Smooth muscle cell (in vitro differentiated cells): Measurements from ENCODE around the gene GAB3. TPM values are rescaled to one million over a fixed set of nuclear protein-coding genes. Genes with fewer than 3 reads are reported as not detected.

Experiments
- DNase-seq: peaks from one replicate; lab custom pipeline; 2025; ENCODE audit not compliant: unreplicated experiment; lab: John Stamatoyannopoulos, UW
- H2AFZ ChIP-seq: fragments of 200-600 bp; sonication (generic); 2 replicates; pipeline ENCODE4 v1.6.0; 2016; ENCODE audit warnings: antibody characterized with exemption, low read depth, mild to moderate bottlenecking
- H3F3A ChIP-seq: fragments of 200-600 bp; sonication (generic); 2 replicates; pipeline ENCODE4 v1.6.0; 2017; ENCODE audit warnings: antibody characterized with exemption, low read depth
- H3K27ac ChIP-seq: fragments of 200-600 bp; sonication (generic); 2 replicates; pipeline ENCODE4 v1.5.1; 2016; ENCODE audit warnings: low read depth, mild to moderate bottlenecking
- H3K27me3 ChIP-seq: fragments of 200-600 bp; sonication (generic); 2 replicates; pipeline ENCODE4 v1.6.1; 2016; ENCODE audit warnings: low read depth, mild to moderate bottlenecking
- H3K36me3 ChIP-seq: fragments of 200-600 bp; sonication (generic); 2 replicates; pipeline ENCODE4 v1.5.1; 2016; ENCODE audit warnings: low read depth
- H3K4me1 ChIP-seq: fragments of 200-600 bp; sonication (generic); 2 replicates; pipeline ENCODE4 v1.5.1; 2016; ENCODE audit warnings: low read depth
- H3K4me2 ChIP-seq: fragments of 200-600 bp; sonication (generic); 2 replicates; pipeline ENCODE4 v1.6.0; 2016; ENCODE audit warnings: mild to moderate bottlenecking
- H3K4me3 ChIP-seq: fragments of 200-600 bp; sonication (generic); 2 replicates; pipeline ENCODE4 v1.5.1; 2016; ENCODE audit warnings: mild to moderate bottlenecking
- H3K79me2 ChIP-seq: fragments of 200-600 bp; sonication (generic); 2 replicates; pipeline ENCODE4 v1.6.0; 2016; ENCODE audit warnings: low read depth, mild to moderate bottlenecking
- H3K9ac ChIP-seq: fragments of 200-600 bp; sonication (generic); 2 replicates; pipeline ENCODE4 v1.6.0; 2016; ENCODE audit warnings: low read depth
- H3K9me3 ChIP-seq: fragments of 200-600 bp; sonication (generic); replicated peaks from 2 replicates; pipeline ENCODE4 v1.5.1; 2016; ENCODE audit warnings: low read depth
- H4K20me1 ChIP-seq: fragments of 200-600 bp; sonication (generic); 2 replicates; pipeline ENCODE4 v1.6.0; 2016; ENCODE audit warnings: low read depth
- CTCF ChIP-seq: fragments of 200-600 bp; sonication (generic); IDR thresholded peaks from 2 replicates; pipeline ENCODE4 v1.5.1; 2017; ENCODE audit warnings: borderline replicate concordance, mild to moderate bottlenecking, antibody characterized with exemption; ENCODE audit not compliant: insufficient read depth, poor library complexity, severe bottlenecking
- WGBS: methylation state at CpG from one replicate; pipeline ENCODE4 v1.1.7; 2016; ENCODE audit warnings: low lambda C conversion rate; 5-methylcytosine and 5-hydroxymethylcytosine counted together
- polyA plus RNA-seq: library from polyadenylated mRNA; unstranded; fragments of >200 nt; fragmentation: Nextera tagmentation; extraction: Ambion mirVana; gene quantifications from 2 replicates; pipeline ENCODE4 v1.2.1, GENCODE V29; 2016
- total RNA-seq: library from RNA; depleted of rRNA; stranded (reverse); fragments of >200 nt; gene quantifications from 2 replicates; pipeline ENCODE4 v1.2.3, GENCODE V29; 2014

GAB3 gene
- total and polyA plus RNA-seq, 2 experiments from 2014 or later, result 0.39 to 0.72 TPM

- Histone ChIP-seq H3K27ac (no peak overlapping the region), H3K4me1 (no peaks in the 10 kb centered on the region), H2AFZ (no peak overlapping the region), H3K9me3 (no peaks in the 10 kb centered on the region), H4K20me1 (no peaks in the 10 kb centered on the region), H3F3A (no peaks in the 10 kb centered on the region), H3K4me3 (no peak overlapping the region), H3K79me2 (no peaks in the 10 kb centered on the region), H3K27me3 (no peaks in the 10 kb centered on the region), H3K9ac (no peak overlapping the region), H3K36me3 (peaks cover 5% of the 10 kb centered on the region), H3K4me2 (no peak overlapping the region)
- no peak for TF ChIP-seq CTCF
- WGBS, result 85% methylated on average over 2 of the region's 2 CpGs
- no peak for DNase-seq
Observed at GRCh38 chrX:154776753-154777152, 25.9 kb upstream of the GAB3 start.

GRCh38 chrX:154775419-154776349, 24.8 kb upstream of the GAB3 start:
- H3K9me3 ChIP-seq, result no peaks in the 10 kb centered on the region
- no peak overlapping the region for H3K27ac ChIP-seq
- no peak overlapping the region for H3K9ac ChIP-seq
- no peak for TF ChIP-seq CTCF
- H3K4me2 ChIP-seq, result no peak overlapping the region
- no peaks in the 10 kb centered on the region for H3K4me1 ChIP-seq
- H3K4me3 ChIP-seq, result no peak overlapping the region
- no peaks in the 10 kb centered on the region for H4K20me1 ChIP-seq
- H3F3A ChIP-seq, result no peaks in the 10 kb centered on the region
- no peaks in the 10 kb centered on the region for H3K79me2 ChIP-seq
- no peak for DNase-seq
- 76% methylated on average over 15 of the region's 15 CpGs for WGBS
- no peak overlapping the region for H2AFZ ChIP-seq
- H3K27me3 ChIP-seq, result no peaks in the 10 kb centered on the region
- peaks cover 5% of the 10 kb centered on the region for H3K36me3 ChIP-seq

- H3F3A ChIP-seq, result no peaks in the 10 kb centered on the region
- no peak overlapping the region for H2AFZ ChIP-seq
- no peak for DNase-seq
- no peak overlapping the region for H3K4me3 ChIP-seq
- TF ChIP-seq CTCF, result no peak
- H3K9me3 ChIP-seq, result no peaks in the 10 kb centered on the region
- peaks cover 5% of the 10 kb centered on the region for H3K36me3 ChIP-seq
- H3K27ac ChIP-seq, result no peak overlapping the region
- H3K4me1 ChIP-seq, result no peaks in the 10 kb centered on the region
- H4K20me1 ChIP-seq, result no peaks in the 10 kb centered on the region
- H3K9ac ChIP-seq, result no peak overlapping the region
- no peak overlapping the region for H3K4me2 ChIP-seq
- 81% methylated on average over 5 of the region's 5 CpGs for WGBS
- H3K79me2 ChIP-seq, result no peaks in the 10 kb centered on the region
- H3K27me3 ChIP-seq, result no peaks in the 10 kb centered on the region
Observed at GRCh38 chrX:154774622-154775021, 23.7 kb upstream of the GAB3 start.
